MM.1S (cell line): ENCODE measurements around the gene TOX2.

Experiments
- DNase-seq: peaks from one replicate; pipeline ENCODE4 v3.0.0-alpha.2; 2015
- H2AFZ ChIP-seq: fragments of 300-600 bp; sonication (generic); 2 replicates; pipeline ENCODE4 v1.6.0; 2016; ENCODE audit warnings: antibody characterized with exemption, low read length
- H3F3A ChIP-seq: fragments of 300-600 bp; sonication (generic); 2 replicates; pipeline ENCODE4 v1.6.1; 2016; ENCODE audit warnings: mild to moderate bottlenecking, antibody characterized with exemption, low read length, moderate library complexity, mixed read lengths; ENCODE audit not compliant: insufficient read depth
- H3K27ac ChIP-seq: fragments of 300-600 bp; sonication (generic); 2 replicates; pipeline ENCODE4 v1.5.1; 2016; ENCODE audit warnings: mild to moderate bottlenecking, low read length
- H3K27me3 ChIP-seq: fragments of 300-600 bp; sonication (generic); replicated peaks from 2 replicates; pipeline ENCODE4 v1.6.0; 2016; ENCODE audit warnings: low read length; ENCODE audit not compliant: insufficient read depth
- H3K36me3 ChIP-seq: fragments of 300-600 bp; sonication (generic); replicated peaks from 2 replicates; pipeline ENCODE4 v1.6.1; 2016; ENCODE audit warnings: mild to moderate bottlenecking, low read length, mixed read lengths; ENCODE audit not compliant: insufficient read depth
- H3K4me1 ChIP-seq: fragments of 300-600 bp; sonication (generic); 2 replicates; pipeline ENCODE4 v1.6.1; 2016; ENCODE audit warnings: low read length, mixed read lengths
- H3K4me2 ChIP-seq: fragments of 300-600 bp; sonication (generic); 2 replicates; pipeline ENCODE4 v1.6.0; 2016; ENCODE audit warnings: low read depth, low read length
- H3K4me3 ChIP-seq: fragments of 300-600 bp; sonication (generic); 2 replicates; pipeline ENCODE4 v1.5.1; 2016; ENCODE audit warnings: low read length, mixed read lengths
- H3K79me2 ChIP-seq: fragments of 300-600 bp; sonication (generic); 2 replicates; pipeline ENCODE4 v1.6.1; 2016; ENCODE audit warnings: mixed run types, low read length, mixed read lengths
- H3K9ac ChIP-seq: fragments of 300-600 bp; sonication (generic); 2 replicates; pipeline ENCODE4 v1.6.1; 2016; ENCODE audit warnings: low read length, mixed read lengths
- H3K9me2 ChIP-seq: fragments of 300-600 bp; sonication (generic); replicated peaks from 2 replicates; pipeline ENCODE4 v1.6.1; 2016; ENCODE audit warnings: mild to moderate bottlenecking, low read length, mixed read lengths; ENCODE audit not compliant: insufficient read depth
- H3K9me3 ChIP-seq: fragments of 300-600 bp; sonication (generic); replicated peaks from 2 replicates; pipeline ENCODE4 v1.6.1; 2016; ENCODE audit warnings: mild to moderate bottlenecking, low read length, mixed read lengths; ENCODE audit not compliant: insufficient read depth
- H4K20me1 ChIP-seq: fragments of 300-600 bp; sonication (generic); 2 replicates; pipeline ENCODE4 v1.6.1; 2016; ENCODE audit warnings: mild to moderate bottlenecking, low read length, moderate library complexity, mixed read lengths; ENCODE audit not compliant: insufficient read depth
- EZH2 ChIP-seq: fragments of 300-600 bp; sonication (generic); optimal IDR thresholded peaks from 2 replicates; pipeline ENCODE3; 2017; ENCODE audit warnings: low read depth, mild to moderate bottlenecking, antibody characterized with exemption, low read length, mixed read lengths
- EZH2phosphoT487 ChIP-seq: fragments of 300-600 bp; sonication (generic); IDR thresholded peaks from 2 replicates; pipeline ENCODE4 v1.6.1; 2018; ENCODE audit warnings: antibody characterized with exemption, low read length
- TF ChIP-seq, protein P1 (sequence below): fragments of 300-600 bp; sonication (generic); IDR thresholded peaks from 2 replicates; pipeline ENCODE4 v1.5.1; 2016; ENCODE audit warnings: antibody characterized with exemption, low read length, mixed read lengths

The TOX2 gene

DNA sequence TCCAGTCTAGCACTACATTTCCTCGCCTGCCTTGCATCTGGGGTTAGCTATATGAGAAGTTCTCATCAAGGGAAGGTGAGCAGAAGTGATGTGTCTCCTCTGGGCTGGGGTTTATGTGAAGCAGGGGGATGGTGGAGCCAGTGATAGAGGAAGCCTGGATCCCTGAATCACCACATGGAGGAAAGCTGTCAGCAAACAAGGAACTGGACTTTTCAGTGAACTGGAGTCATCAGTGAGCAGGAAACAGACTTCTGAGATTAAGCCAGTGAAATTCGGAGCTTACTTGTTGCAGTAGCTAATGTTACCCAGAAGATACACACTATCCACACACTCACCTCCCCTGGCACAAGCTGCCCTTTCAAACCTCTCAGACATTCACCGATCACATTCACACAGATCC is 13.4 kb upstream of the TOX2 start:
- H3K27me3 ChIP-seq, result no peaks in the 10 kb centered on the region

DNA sequence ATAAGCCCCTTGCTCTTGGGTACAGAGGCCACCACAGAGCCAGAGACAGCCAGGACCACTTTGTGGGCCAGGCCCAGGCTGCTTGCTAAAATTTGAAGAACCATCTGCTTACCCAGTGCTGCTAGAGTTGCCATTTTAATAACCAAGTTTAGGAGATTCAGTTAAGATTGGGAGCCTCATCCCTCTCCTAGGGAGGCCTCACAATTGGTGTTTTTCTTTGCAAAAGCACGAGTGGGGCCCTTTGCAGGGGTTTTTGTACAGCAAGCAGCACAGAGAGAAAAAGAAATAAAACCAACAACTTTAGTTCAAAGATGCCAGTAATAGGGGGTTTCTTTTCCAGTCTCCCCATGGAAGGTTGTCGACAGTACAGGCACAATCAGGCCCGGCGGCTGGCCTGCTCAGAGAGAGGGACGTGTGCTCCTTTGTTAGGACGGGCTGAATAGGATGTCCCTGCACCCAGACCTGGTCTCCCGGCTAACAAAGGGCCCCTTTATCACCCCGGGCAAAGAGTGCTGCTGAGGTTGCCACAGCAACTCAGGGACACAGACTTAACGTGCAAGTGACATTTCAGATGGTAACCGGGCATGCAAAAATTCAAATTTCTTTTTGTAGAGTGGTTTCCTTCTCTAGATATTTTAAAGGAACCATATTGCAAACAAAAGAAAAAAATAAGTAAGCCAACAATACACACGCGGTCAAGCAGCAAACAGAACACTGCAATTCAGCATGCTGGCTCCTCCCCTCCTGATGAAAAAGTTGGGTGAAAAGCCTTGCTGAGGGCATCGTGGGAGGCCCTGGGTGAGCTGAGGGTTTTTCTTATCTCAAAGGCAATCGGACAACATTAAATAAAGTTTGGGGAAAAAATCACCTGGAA is 10.5 kb upstream of the TOX2 start:
- Histone ChIP-seq H3K9me2 (no peaks in the 10 kb centered on the region), H3K4me2 (no peak overlapping the region), H3K9ac (no peak overlapping the region), H2AFZ (no peak overlapping the region), H3K4me1 (no peaks in the 10 kb centered on the region), H3K79me2 (no peaks in the 10 kb centered on the region), H3K36me3 (no peaks in the 10 kb centered on the region), H3F3A (no peaks in the 10 kb centered on the region), H3K9me3 (no peaks in the 10 kb centered on the region), H3K27me3 (no peaks in the 10 kb centered on the region), H4K20me1 (no peaks in the 10 kb centered on the region), H3K4me3 (no peak overlapping the region), H3K27ac (no peak overlapping the region)
- no peak for TF ChIP-seq EZH2
- no peak for DNase-seq

More for the DNA sequence above, 13.4 kb upstream of the TOX2 start:
- Histone ChIP-seq H3K9me2 (no peaks in the 10 kb centered on the region), H3K4me2 (no peak overlapping the region), H3K9me3 (no peaks in the 10 kb centered on the region), H3K36me3 (no peaks in the 10 kb centered on the region), H3K27ac (no peak overlapping the region), H2AFZ (no peak overlapping the region), H4K20me1 (no peaks in the 10 kb centered on the region), H3K79me2 (no peaks in the 10 kb centered on the region), H3K4me1 (no peaks in the 10 kb centered on the region), H3K4me3 (no peak overlapping the region), H3K9ac (no peak overlapping the region), H3F3A (no peaks in the 10 kb centered on the region)
- no peak for DNase-seq
- TF ChIP-seq EZH2phosphoT487 (no peak), EZH2 (no peak)
- TF ChIP-seq, protein P1, sequence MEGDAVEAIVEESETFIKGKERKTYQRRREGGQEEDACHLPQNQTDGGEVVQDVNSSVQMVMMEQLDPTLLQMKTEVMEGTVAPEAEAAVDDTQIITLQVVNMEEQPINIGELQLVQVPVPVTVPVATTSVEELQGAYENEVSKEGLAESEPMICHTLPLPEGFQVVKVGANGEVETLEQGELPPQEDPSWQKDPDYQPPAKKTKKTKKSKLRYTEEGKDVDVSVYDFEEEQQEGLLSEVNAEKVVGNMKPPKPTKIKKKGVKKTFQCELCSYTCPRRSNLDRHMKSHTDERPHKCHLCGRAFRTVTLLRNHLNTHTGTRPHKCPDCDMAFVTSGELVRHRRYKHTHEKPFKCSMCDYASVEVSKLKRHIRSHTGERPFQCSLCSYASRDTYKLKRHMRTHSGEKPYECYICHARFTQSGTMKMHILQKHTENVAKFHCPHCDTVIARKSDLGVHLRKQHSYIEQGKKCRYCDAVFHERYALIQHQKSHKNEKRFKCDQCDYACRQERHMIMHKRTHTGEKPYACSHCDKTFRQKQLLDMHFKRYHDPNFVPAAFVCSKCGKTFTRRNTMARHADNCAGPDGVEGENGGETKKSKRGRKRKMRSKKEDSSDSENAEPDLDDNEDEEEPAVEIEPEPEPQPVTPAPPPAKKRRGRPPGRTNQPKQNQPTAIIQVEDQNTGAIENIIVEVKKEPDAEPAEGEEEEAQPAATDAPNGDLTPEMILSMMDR, result no peak

DNA sequence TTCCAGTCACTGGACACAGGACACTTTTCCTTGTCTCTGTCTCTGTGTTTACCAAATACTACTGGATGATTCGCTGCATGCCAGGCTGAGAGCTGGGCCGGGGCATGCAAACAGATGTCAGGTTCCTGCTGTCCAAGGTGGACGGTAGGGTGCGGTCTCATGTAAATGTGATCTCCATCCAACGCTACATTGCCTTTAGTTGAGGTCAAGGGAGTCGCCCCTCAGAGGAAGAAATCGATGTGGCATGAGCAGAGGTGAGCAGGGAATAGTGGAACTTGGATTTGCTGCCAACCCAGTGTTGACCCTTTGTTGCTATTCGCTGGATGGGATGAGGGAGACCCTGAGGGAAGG is 9.8 kb upstream of the TOX2 start:
- H3K9me3 ChIP-seq, result no peaks in the 10 kb centered on the region
- H4K20me1 ChIP-seq, result no peaks in the 10 kb centered on the region
- no peaks in the 10 kb centered on the region for H3F3A ChIP-seq
- H3K36me3 ChIP-seq, result no peaks in the 10 kb centered on the region
- H3K4me2 ChIP-seq, result no peak overlapping the region
- no peak overlapping the region for H3K9ac ChIP-seq
- no peaks in the 10 kb centered on the region for H3K9me2 ChIP-seq
- H3K79me2 ChIP-seq, result no peaks in the 10 kb centered on the region
- H2AFZ ChIP-seq, result no peak overlapping the region
- no peak overlapping the region for H3K27ac ChIP-seq
- no peaks in the 10 kb centered on the region for H3K4me1 ChIP-seq
- no peak for DNase-seq
- TF ChIP-seq EZH2phosphoT487, result no peak
- TF ChIP-seq, protein P1, result no peak
- no peak for TF ChIP-seq EZH2
- H3K27me3 ChIP-seq, result no peaks in the 10 kb centered on the region
- H3K4me3 ChIP-seq, result no peak overlapping the region

DNA sequence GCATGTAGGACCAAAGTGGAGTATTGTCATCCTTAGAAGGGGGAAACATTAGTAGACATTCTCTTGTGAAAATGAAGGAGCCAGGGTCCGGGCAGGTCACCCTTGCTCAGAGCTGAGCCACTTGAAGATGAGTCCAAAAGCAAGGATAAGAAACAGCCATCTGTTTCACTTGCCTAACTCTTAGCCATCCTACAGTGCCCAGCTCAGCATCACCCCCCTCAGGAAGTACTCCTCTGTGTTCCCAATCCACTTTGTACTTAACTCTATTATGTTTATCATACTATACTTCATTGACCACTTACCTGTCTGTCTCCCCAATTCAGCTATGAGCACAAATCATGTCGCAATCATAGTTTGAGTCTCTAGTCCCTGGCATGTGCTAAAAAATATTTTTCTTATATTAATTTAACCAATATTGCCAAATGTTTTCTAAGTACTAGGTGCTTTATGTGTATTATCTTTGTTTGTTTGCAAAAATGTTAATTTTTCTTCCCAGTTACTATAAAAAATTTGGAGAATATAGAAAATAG is 8.1 kb upstream of the TOX2 start:
- no peak overlapping the region for H3K27ac ChIP-seq
- no peak overlapping the region for H3K9ac ChIP-seq
- DNase-seq, result no peak
- no peaks in the 10 kb centered on the region for H3K9me3 ChIP-seq
- H3K36me3 ChIP-seq, result no peaks in the 10 kb centered on the region
- no peak overlapping the region for H3K4me3 ChIP-seq
- H3K4me2 ChIP-seq, result no peak overlapping the region
- no peaks in the 10 kb centered on the region for H4K20me1 ChIP-seq
- H3K4me1 ChIP-seq, result peaks cover 12% of the 10 kb centered on the region
- TF ChIP-seq EZH2 (no peak), EZH2phosphoT487 (no peak)
- TF ChIP-seq, protein P1, result no peak
- H3K79me2 ChIP-seq, result no peaks in the 10 kb centered on the region
- no peaks in the 10 kb centered on the region for H3K9me2 ChIP-seq
- H3F3A ChIP-seq, result no peaks in the 10 kb centered on the region
- H2AFZ ChIP-seq, result no peak overlapping the region
- no peaks in the 10 kb centered on the region for H3K27me3 ChIP-seq
